Tibial nerve (tissue), 4 donors: ENCODE measurements around the gene SIGLEC12.

ENCODE experiments used
- CTCF ChIP-seq, 5 experiments: fragments of 200-600 bp in 3 of 5; fragments of 450-650 bp in 2 of 5; sonication (generic) in 3 of 5; IDR thresholded peaks; one replicate each; pipeline ENCODE4 v1.5.1; 2016 to 2019; ENCODE audit warnings: antibody characterized with exemption in 5 of 5, mild to moderate bottlenecking in 3 of 5, moderate library complexity in 2 of 5
- EP300 ChIP-seq, 2 donors: sonication (generic); formaldehyde crosslinking; IDR thresholded peaks; one replicate each; pipeline ENCODE4 v1.6.1; 2017; ENCODE audit warnings: antibody characterized with exemption in 2 of 2, mild to moderate bottlenecking in 1 of 2
- POLR2A ChIP-seq, 2 donors: fragments of 450-650 bp; IDR thresholded peaks; one replicate each; pipeline ENCODE4 v1.6.1; 2017; ENCODE audit warnings: antibody characterized with exemption in 2 of 2, mild to moderate bottlenecking in 2 of 2, moderate library complexity in 2 of 2

- no peak for TF ChIP-seq EP300 (IDR thresholded peaks at IDR 0.05)
- TF ChIP-seq CTCF (IDR thresholded peaks at IDR 0.05): no peak
- no peak for TF ChIP-seq POLR2A (IDR thresholded peaks at IDR 0.05)
Observed at GRCh38 chr19:51448011-51448410, 53.6 kb downstream of the SIGLEC12 start.
